H1 (cell line): ENCODE measurements around the gene EPHB1. TPM values are rescaled to one million over a fixed set of nuclear protein-coding genes. Genes with fewer than 3 reads are reported as not detected.

Source experiments
- HDAC6 ChIP-seq: IDR thresholded peaks from one replicate; pipeline ENCODE4 v1.7.1; 2012; ENCODE audit warnings: low read depth, mild to moderate bottlenecking, inconsistent platforms, low read length, moderate library complexity
- RXRA ChIP-seq: IDR thresholded peaks from 2 replicates; pipeline ENCODE4 v1.6.1; 2011; ENCODE audit warnings: low read depth, mild to moderate bottlenecking, low read length, moderate library complexity; ENCODE audit not compliant: insufficient read depth
- polyA plus RNA-seq, 7 experiments: library from polyadenylated mRNA; depleted of rRNA in 3 of 7; stranded (reverse) in 5 of 7; unstranded in 2 of 7; fragments of >200 nt in 5 of 7; fragments of 200-250 nt in 2 of 7; gene quantifications; 1 replicate in 5 of 7; 2 replicates in 1 of 7; 4 replicates in 1 of 7; pipeline versions ENCODE4 v1.2.1 to v1.2.3, GENCODE V29; 2011 to 2013; ENCODE audit warnings: missing spikeins in 2 of 7, mixed read lengths in 2 of 7
- total RNA-seq: library from RNA; stranded (reverse); fragmentation: NEBNext Ultra II Directional; extraction: Animal tissue kit (Norgen Biotek cat#: 25700); gene quantifications from 2 replicates; pipeline ENCODE4 v1.2.1, GENCODE V29; 2021
- TF ChIP-seq, protein P1 (sequence below): fragments of 300-600 bp; sonication (generic); IDR thresholded peaks from 2 replicates; pipeline ENCODE4 v1.7.1; 2012; ENCODE audit warnings: low read length, moderate library complexity, mild to moderate bottlenecking, inconsistent platforms; ENCODE audit not compliant: insufficient replicate concordance

The EPHB1 gene
- total and polyA plus RNA-seq, 2 of the 8 experiments (the other 6 are each of a cell fraction or from before 2014, with no cell fraction given), result 3.5 to 5.9 TPM

DNA sequence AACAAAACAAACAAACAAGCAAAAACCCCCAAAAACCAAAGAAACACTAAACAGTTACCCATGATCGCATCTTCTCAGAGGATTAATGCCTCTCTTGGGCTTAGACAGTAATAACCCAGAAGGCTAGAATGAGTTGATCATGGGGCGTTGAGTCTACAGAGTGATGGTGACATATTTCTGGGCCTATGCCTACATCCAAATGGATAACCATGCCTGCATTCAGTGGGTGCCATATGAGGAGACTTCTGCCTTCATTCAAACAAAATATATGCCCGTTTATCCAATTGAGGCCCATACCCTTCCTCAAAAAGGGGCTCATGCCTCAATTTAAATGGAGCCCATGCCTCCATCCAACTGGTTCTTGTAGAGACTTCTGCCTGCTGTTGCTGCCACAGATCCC, 284.0 kb downstream of the EPHB1 start (continued):
- no peak for TF ChIP-seq RXRA
- no peak for TF ChIP-seq HDAC6
- TF ChIP-seq, protein P1, sequence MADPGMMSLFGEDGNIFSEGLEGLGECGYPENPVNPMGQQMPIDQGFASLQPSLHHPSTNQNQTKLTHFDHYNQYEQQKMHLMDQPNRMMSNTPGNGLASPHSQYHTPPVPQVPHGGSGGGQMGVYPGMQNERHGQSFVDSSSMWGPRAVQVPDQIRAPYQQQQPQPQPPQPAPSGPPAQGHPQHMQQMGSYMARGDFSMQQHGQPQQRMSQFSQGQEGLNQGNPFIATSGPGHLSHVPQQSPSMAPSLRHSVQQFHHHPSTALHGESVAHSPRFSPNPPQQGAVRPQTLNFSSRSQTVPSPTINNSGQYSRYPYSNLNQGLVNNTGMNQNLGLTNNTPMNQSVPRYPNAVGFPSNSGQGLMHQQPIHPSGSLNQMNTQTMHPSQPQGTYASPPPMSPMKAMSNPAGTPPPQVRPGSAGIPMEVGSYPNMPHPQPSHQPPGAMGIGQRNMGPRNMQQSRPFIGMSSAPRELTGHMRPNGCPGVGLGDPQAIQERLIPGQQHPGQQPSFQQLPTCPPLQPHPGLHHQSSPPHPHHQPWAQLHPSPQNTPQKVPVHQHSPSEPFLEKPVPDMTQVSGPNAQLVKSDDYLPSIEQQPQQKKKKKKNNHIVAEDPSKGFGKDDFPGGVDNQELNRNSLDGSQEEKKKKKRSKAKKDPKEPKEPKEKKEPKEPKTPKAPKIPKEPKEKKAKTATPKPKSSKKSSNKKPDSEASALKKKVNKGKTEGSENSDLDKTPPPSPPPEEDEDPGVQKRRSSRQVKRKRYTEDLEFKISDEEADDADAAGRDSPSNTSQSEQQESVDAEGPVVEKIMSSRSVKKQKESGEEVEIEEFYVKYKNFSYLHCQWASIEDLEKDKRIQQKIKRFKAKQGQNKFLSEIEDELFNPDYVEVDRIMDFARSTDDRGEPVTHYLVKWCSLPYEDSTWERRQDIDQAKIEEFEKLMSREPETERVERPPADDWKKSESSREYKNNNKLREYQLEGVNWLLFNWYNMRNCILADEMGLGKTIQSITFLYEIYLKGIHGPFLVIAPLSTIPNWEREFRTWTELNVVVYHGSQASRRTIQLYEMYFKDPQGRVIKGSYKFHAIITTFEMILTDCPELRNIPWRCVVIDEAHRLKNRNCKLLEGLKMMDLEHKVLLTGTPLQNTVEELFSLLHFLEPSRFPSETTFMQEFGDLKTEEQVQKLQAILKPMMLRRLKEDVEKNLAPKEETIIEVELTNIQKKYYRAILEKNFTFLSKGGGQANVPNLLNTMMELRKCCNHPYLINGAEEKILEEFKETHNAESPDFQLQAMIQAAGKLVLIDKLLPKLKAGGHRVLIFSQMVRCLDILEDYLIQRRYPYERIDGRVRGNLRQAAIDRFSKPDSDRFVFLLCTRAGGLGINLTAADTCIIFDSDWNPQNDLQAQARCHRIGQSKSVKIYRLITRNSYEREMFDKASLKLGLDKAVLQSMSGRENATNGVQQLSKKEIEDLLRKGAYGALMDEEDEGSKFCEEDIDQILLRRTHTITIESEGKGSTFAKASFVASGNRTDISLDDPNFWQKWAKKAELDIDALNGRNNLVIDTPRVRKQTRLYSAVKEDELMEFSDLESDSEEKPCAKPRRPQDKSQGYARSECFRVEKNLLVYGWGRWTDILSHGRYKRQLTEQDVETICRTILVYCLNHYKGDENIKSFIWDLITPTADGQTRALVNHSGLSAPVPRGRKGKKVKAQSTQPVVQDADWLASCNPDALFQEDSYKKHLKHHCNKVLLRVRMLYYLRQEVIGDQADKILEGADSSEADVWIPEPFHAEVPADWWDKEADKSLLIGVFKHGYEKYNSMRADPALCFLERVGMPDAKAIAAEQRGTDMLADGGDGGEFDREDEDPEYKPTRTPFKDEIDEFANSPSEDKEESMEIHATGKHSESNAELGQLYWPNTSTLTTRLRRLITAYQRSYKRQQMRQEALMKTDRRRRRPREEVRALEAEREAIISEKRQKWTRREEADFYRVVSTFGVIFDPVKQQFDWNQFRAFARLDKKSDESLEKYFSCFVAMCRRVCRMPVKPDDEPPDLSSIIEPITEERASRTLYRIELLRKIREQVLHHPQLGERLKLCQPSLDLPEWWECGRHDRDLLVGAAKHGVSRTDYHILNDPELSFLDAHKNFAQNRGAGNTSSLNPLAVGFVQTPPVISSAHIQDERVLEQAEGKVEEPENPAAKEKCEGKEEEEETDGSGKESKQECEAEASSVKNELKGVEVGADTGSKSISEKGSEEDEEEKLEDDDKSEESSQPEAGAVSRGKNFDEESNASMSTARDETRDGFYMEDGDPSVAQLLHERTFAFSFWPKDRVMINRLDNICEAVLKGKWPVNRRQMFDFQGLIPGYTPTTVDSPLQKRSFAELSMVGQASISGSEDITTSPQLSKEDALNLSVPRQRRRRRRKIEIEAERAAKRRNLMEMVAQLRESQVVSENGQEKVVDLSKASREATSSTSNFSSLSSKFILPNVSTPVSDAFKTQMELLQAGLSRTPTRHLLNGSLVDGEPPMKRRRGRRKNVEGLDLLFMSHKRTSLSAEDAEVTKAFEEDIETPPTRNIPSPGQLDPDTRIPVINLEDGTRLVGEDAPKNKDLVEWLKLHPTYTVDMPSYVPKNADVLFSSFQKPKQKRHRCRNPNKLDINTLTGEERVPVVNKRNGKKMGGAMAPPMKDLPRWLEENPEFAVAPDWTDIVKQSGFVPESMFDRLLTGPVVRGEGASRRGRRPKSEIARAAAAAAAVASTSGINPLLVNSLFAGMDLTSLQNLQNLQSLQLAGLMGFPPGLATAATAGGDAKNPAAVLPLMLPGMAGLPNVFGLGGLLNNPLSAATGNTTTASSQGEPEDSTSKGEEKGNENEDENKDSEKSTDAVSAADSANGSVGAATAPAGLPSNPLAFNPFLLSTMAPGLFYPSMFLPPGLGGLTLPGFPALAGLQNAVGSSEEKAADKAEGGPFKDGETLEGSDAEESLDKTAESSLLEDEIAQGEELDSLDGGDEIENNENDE, result no peak
